SU-DHL-6 (cell line): ENCODE measurements around the gene ZNF592.

Experiments
- H2AFZ ChIP-seq: fragments of 200-600 bp; sonication (generic); 2 replicates; pipeline ENCODE4 v1.6.1; 2014; ENCODE audit warnings: low read depth, mild to moderate bottlenecking, moderate library complexity, mixed read lengths, antibody characterized with exemption, low read length; ENCODE audit not compliant: severe bottlenecking
- H3F3A ChIP-seq: fragments of 200-600 bp; shearing (Covaris generic); 2 replicates; pipeline ENCODE4 v1.6.0; 2016; ENCODE audit warnings: antibody characterized with exemption, mild to moderate bottlenecking; ENCODE audit not compliant: insufficient read depth
- H3K27ac ChIP-seq: fragments of 200-600 bp; sonication (generic); 2 replicates; pipeline ENCODE4 v1.5.1; 2016; ENCODE audit warnings: low read depth, mild to moderate bottlenecking, low read length, moderate library complexity, mixed read lengths
- H3K27me3 ChIP-seq: fragments of 200-600 bp; sonication (generic), shearing (Covaris generic); 2 replicates; pipeline ENCODE4 v1.6.0; 2014; ENCODE audit warnings: mild to moderate bottlenecking, low read length
- H3K36me3 ChIP-seq: fragments of 200-600 bp; sonication (generic); 2 replicates; pipeline ENCODE4 v1.6.1; 2014; ENCODE audit warnings: mild to moderate bottlenecking, low read length, mixed read lengths
- H3K4me2 ChIP-seq: fragments of 300-600, 200-600 bp; shearing (Covaris generic), sonication (generic); 2 replicates; pipeline ENCODE4 v1.6.0; 2014; ENCODE audit warnings: low read length, low read depth, mild to moderate bottlenecking; ENCODE audit not compliant: poor library complexity, severe bottlenecking
- H3K4me3 ChIP-seq: fragments of 200-600 bp; sonication (generic); 2 replicates; pipeline ENCODE4 v1.5.1; 2014; ENCODE audit warnings: antibody characterized with exemption, low read length, mild to moderate bottlenecking, mixed read lengths; ENCODE audit not compliant: insufficient read depth, poor library complexity, severe bottlenecking
- H3K79me2 ChIP-seq: fragments of 200-600 bp; sonication (generic); 2 replicates; pipeline ENCODE4 v1.6.1; 2014; ENCODE audit warnings: mild to moderate bottlenecking, low read length, moderate library complexity; ENCODE audit not compliant: insufficient read depth
- H3K9ac ChIP-seq: fragments of 200-600 bp; sonication (generic); 2 replicates; pipeline ENCODE4 v1.7.0; 2014; ENCODE audit warnings: mild to moderate bottlenecking, low read length
- H3K9me2 ChIP-seq: fragments of 200-600 bp; sonication (generic); replicated peaks from 2 replicates; pipeline ENCODE4 v1.6.1; 2014; ENCODE audit warnings: low read length; ENCODE audit not compliant: insufficient read depth
- H3K9me3 ChIP-seq: fragments of 200-600 bp; sonication (generic); 2 replicates; pipeline ENCODE4 v1.6.1; 2014; ENCODE audit warnings: low read length, mixed read lengths; ENCODE audit not compliant: insufficient read depth
- H4K20me1 ChIP-seq: fragments of 200-600 bp; sonication (generic); 2 replicates; pipeline ENCODE4 v1.6.1; 2014; ENCODE audit warnings: low read depth, mild to moderate bottlenecking, antibody characterized with exemption, low read length, moderate library complexity, mixed read lengths
- CTCF ChIP-seq: fragments of 200-600 bp; sonication (generic); IDR thresholded peaks from one replicate; pipeline ENCODE4 v1.5.1; 2017; ENCODE audit warnings: antibody characterized with exemption, mild to moderate bottlenecking, low read length, moderate library complexity; ENCODE audit not compliant: insufficient read depth, poor library complexity, severe bottlenecking
- EZH2phosphoT487 ChIP-seq: fragments of 200-600 bp; sonication (generic), shearing (Covaris generic); conservative IDR thresholded peaks from 2 replicates; pipeline ENCODE4 v1.6.1; 2018; ENCODE audit warnings: mild to moderate bottlenecking, antibody characterized with exemption, low read length, moderate library complexity, mixed read lengths

The ZNF592 gene

DNA sequence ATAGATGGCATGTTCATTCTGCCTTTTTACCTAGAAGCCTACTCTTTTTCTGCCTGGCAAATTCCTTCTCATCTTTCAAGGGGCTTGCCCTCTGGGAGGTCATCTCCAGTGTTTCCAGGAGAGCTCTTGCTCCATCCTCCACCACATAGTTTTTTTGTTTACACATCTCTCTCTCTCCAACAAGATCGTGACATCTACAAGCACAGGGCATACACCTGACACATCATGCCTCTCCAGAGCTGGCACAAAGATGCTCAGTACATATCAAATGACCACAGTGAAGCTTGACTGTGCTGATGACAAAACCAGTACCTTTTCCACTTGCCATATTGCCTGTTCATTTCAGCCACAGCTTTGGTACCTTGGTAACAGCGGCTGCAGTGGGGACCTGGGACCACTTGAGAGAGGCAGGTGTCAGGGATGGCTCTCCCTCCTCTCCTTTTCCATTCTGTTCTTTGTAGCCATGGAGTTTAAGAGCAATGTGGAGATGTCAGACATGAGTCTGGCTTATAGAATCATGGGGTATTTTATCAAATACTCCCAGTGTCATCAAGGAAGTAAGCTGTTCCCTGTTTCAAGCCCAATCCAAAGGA, 84.2 kb downstream of the ZNF592 start:
- H3K79me2 ChIP-seq, result no peaks in the 10 kb centered on the region
- no peak overlapping the region for H3K4me3 ChIP-seq
- no peak overlapping the region for H3K27ac ChIP-seq
- no peak overlapping the region for H2AFZ ChIP-seq
- TF ChIP-seq EZH2phosphoT487, result no peak
- no peak for TF ChIP-seq CTCF
- no peaks in the 10 kb centered on the region for H4K20me1 ChIP-seq
- no peaks in the 10 kb centered on the region for H3K9me3 ChIP-seq
- no peak overlapping the region for H3K4me2 ChIP-seq
- no peaks in the 10 kb centered on the region for H3K36me3 ChIP-seq
- H3K27me3 ChIP-seq, result no peaks in the 10 kb centered on the region
- no peaks in the 10 kb centered on the region for H3K9me2 ChIP-seq
- no peak overlapping the region for H3K9ac ChIP-seq
- H3F3A ChIP-seq, result no peaks in the 10 kb centered on the region

DNA sequence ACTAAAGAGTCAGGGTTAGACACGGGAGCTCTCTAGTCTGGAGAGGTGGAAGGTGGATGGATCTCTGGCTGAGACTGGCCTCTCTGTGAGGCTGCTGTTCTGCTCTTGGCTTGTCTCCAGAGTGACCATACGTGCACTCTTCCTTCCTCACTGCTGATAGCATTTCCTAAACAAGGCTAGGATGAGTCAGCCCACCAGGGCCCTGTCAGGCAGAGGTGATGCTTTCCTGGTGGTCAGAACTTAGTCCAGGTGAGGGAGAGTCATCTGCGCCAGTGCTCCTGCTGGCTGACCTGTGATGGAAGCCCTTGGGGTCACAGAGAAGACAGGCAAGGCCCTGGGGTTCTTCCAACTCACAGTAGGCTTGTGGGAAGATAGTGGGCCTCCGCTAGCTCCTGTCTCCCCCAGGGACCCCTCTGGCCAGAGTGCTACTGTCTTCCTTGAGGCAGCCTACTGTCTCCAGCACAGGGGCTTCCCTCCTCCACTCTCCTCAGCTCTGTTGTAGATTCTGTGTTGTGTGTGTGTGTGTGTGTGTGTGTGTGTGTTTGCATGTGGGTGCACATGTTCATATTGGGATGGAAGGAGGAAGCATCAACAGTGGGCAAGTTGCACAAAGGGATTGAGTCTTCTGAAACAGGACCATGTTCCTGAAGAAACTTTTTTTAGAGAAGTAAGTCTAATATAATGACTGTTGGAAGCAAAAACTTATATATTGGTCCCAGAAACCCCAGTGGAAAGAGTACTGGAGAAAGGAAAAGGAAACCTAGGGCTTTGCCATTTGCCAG, 85.2 kb downstream of the ZNF592 start:
- H3K79me2 ChIP-seq, result no peaks in the 10 kb centered on the region
- H2AFZ ChIP-seq, result no peak overlapping the region
- H3K36me3 ChIP-seq, result no peaks in the 10 kb centered on the region
- H3K4me2 ChIP-seq, result no peak overlapping the region
- no peaks in the 10 kb centered on the region for H4K20me1 ChIP-seq
- no peaks in the 10 kb centered on the region for H3F3A ChIP-seq
- H3K27ac ChIP-seq, result no peak overlapping the region
- H3K27me3 ChIP-seq, result no peaks in the 10 kb centered on the region
- H3K9me2 ChIP-seq, result no peaks in the 10 kb centered on the region
- no peak for TF ChIP-seq EZH2phosphoT487
- no peak for TF ChIP-seq CTCF
- no peaks in the 10 kb centered on the region for H3K9me3 ChIP-seq
- no peak overlapping the region for H3K4me3 ChIP-seq
- no peak overlapping the region for H3K9ac ChIP-seq

DNA sequence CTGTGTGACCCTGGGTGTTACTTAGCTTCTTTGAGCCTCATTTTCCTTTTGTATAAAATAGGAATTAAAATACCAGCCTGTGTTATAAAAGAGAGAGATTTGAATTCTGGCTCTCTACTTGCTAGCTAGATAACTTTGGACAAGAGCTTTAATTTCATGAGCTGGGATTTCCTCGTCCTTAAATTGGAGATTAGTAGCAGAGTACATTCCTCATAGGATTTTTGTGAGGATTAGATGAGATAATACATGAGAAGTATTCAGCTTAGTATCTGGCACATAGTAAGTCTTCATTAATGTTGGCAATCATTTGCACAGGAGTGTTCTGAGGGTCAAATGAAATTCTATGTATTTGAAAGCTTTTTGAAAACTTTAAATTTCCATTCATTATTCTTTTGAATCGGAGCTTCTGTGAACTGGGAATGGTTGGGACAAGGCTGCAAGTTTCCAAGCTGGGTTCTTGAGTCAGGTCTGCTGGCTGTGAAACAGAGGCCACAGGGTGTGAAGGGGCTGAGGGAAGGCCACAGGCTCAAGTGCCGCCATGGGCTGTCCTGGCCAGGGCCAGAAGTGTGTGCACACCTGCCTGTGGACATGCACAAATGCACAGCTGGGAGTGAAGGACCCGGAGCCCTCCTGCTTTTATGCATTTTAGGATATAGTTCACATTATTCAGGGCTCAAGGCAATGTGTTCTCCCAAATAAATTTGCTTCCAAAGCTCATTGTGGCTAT, 86.0 kb downstream of the ZNF592 start:
- Histone ChIP-seq H4K20me1 (no peaks in the 10 kb centered on the region), H2AFZ (no peak overlapping the region), H3F3A (no peaks in the 10 kb centered on the region), H3K27me3 (no peaks in the 10 kb centered on the region), H3K4me3 (no peak overlapping the region), H3K36me3 (no peaks in the 10 kb centered on the region), H3K9ac (no peak overlapping the region), H3K79me2 (no peaks in the 10 kb centered on the region), H3K4me2 (no peak overlapping the region), H3K9me2 (no peaks in the 10 kb centered on the region), H3K9me3 (no peaks in the 10 kb centered on the region), H3K27ac (no peak overlapping the region)
- no peak for TF ChIP-seq CTCF
- TF ChIP-seq EZH2phosphoT487, result no peak
